ENCODE measurements around the gene ZNFX1. TPM values are rescaled to one million over a fixed set of nuclear protein-coding genes. Genes with fewer than 3 reads are reported as not detected.
A peak's percentile ranks its signal among the peaks of the same experiment; 100 is the strongest.

The ZNFX1 gene
- total RNA-seq, 1 donor from 2014 or later = 77.4 TPM

- no peaks in the 10 kb centered on the region for H3K27me3 ChIP-seq (ENCODE audit: insufficient read depth, low read length)
- Mint-ChIP-seq H3K36me3 (ENCODE audit: low read depth, unreplicated experiment) (peaks cover 21% of the 10 kb centered on the region), H3K4me3 (ENCODE audit: unreplicated experiment) (no peak overlapping the region), H3K4me1 (ENCODE audit: low read depth, unreplicated experiment) (peaks cover 13% of the 10 kb centered on the region), H3K27me3 (ENCODE audit: low read depth, unreplicated experiment) (no peaks in the 10 kb centered on the region), H3K27ac (ENCODE audit: unreplicated experiment) (peak overlapping the region; percentile 76), H3K9me3 (ENCODE audit: unreplicated experiment) (no peaks in the 10 kb centered on the region)
- H2AFZ ChIP-seq (ENCODE audit: low read depth, low read length) = no peak overlapping the region
- DNase-seq (ENCODE audit: low read depth) = no peak
- peaks cover 2% of the 10 kb centered on the region for H3K79me2 ChIP-seq (ENCODE audit: insufficient read depth, low read length)
- TF ChIP-seq CTCF (IDR thresholded peaks at IDR 0.05; ENCODE audit: insufficient read depth, low read depth, low read length) (no peak), EZH2 (IDR thresholded peaks at IDR 0.05; ENCODE audit: insufficient read depth, low read length) (no peak)
- no peak for FAIRE-seq
- H3K36me3 ChIP-seq (ENCODE audit: insufficient read depth, low read length) = peaks cover 50% of the 10 kb centered on the region
- no peaks in the 10 kb centered on the region for H3K9me3 ChIP-seq (ENCODE audit: insufficient read depth, low read depth, low read length)
- no peaks in the 10 kb centered on the region for H3K4me1 ChIP-seq (ENCODE audit: insufficient read depth, low read length)
- H3K4me2 ChIP-seq (ENCODE audit: low read length) = no peak overlapping the region
- no peak overlapping the region for H3K9ac ChIP-seq (ENCODE audit: low read length)
- no peak overlapping the region for H3K27ac ChIP-seq (ENCODE audit: low read depth, low read length)
- no peak overlapping the region for H3K4me3 ChIP-seq (ENCODE audit: insufficient read depth, low read depth, low read length)
- H4K20me1 ChIP-seq (ENCODE audit: insufficient read depth, low read length) = no peaks in the 10 kb centered on the region
Observed at GRCh38 chr20:49231471-49231870, 46.4 kb downstream of the ZNFX1 start.

GRCh38 chr20:49230561-49231133 lies 47.2 kb downstream of the ZNFX1 start:
- Mint-ChIP-seq H3K4me1 (ENCODE audit: low read depth, unreplicated experiment) (peaks cover 13% of the 10 kb centered on the region), H3K27me3 (ENCODE audit: low read depth, unreplicated experiment) (no peaks in the 10 kb centered on the region), H3K4me3 (ENCODE audit: unreplicated experiment) (no peak overlapping the region), H3K27ac (ENCODE audit: unreplicated experiment) (peak overlapping the region; percentile 76), H3K36me3 (ENCODE audit: low read depth, unreplicated experiment) (peaks cover 28% of the 10 kb centered on the region), H3K9me3 (ENCODE audit: unreplicated experiment) (no peaks in the 10 kb centered on the region)
- DNase-seq (ENCODE audit: low read depth) (no peak), FAIRE-seq (no peak)
- Histone ChIP-seq H3K36me3 (ENCODE audit: insufficient read depth, low read length) (peaks cover 49% of the 10 kb centered on the region), H2AFZ (ENCODE audit: low read depth, low read length) (no peak overlapping the region), H3K27ac (ENCODE audit: low read depth, low read length) (no peak overlapping the region), H3K9ac (ENCODE audit: low read length) (no peak overlapping the region), H3K27me3 (ENCODE audit: insufficient read depth, low read length) (no peaks in the 10 kb centered on the region), H3K79me2 (ENCODE audit: insufficient read depth, low read length) (peaks cover 2% of the 10 kb centered on the region), H3K4me2 (ENCODE audit: low read length) (no peak overlapping the region), H4K20me1 (ENCODE audit: insufficient read depth, low read length) (no peaks in the 10 kb centered on the region), H3K4me1 (ENCODE audit: insufficient read depth, low read length) (no peaks in the 10 kb centered on the region), H3K9me3 (ENCODE audit: insufficient read depth, low read depth, low read length) (no peaks in the 10 kb centered on the region), H3K4me3 (ENCODE audit: insufficient read depth, low read depth, low read length) (no peak overlapping the region)
- no peak for TF ChIP-seq EZH2 (IDR thresholded peaks at IDR 0.05; ENCODE audit: insufficient read depth, low read length)
- TF ChIP-seq CTCF (IDR thresholded peaks at IDR 0.05; ENCODE audit: insufficient read depth, low read depth, low read length) = no peak

GRCh38 chr20:49230021-49230420 lies 47.8 kb downstream of the ZNFX1 start:
- peaks cover 13% of the 10 kb centered on the region for H3K4me1 Mint-ChIP-seq (ENCODE audit: low read depth, unreplicated experiment)
- no peaks in the 10 kb centered on the region for H3K27me3 ChIP-seq (ENCODE audit: insufficient read depth, low read length)
- no peak overlapping the region for H3K4me2 ChIP-seq (ENCODE audit: low read length)
- no peaks in the 10 kb centered on the region for H3K27me3 Mint-ChIP-seq (ENCODE audit: low read depth, unreplicated experiment)
- H2AFZ ChIP-seq (ENCODE audit: low read depth, low read length) = no peak overlapping the region
- peaks cover 31% of the 10 kb centered on the region for H3K36me3 Mint-ChIP-seq (ENCODE audit: low read depth, unreplicated experiment)
- no peaks in the 10 kb centered on the region for H3K9me3 ChIP-seq (ENCODE audit: insufficient read depth, low read depth, low read length)
- H3K79me2 ChIP-seq (ENCODE audit: insufficient read depth, low read length) = no peaks in the 10 kb centered on the region
- no peak overlapping the region for H3K27ac Mint-ChIP-seq (ENCODE audit: unreplicated experiment)
- FAIRE-seq = no peak
- no peaks in the 10 kb centered on the region for H4K20me1 ChIP-seq (ENCODE audit: insufficient read depth, low read length)
- no peak overlapping the region for H3K4me3 ChIP-seq (ENCODE audit: insufficient read depth, low read depth, low read length)
- DNase-seq (ENCODE audit: low read depth) = no peak
- H3K9ac ChIP-seq (ENCODE audit: low read length) = no peak overlapping the region
- H3K9me3 Mint-ChIP-seq (ENCODE audit: unreplicated experiment) = no peaks in the 10 kb centered on the region
- H3K4me3 Mint-ChIP-seq (ENCODE audit: unreplicated experiment) = no peak overlapping the region
- peaks cover 45% of the 10 kb centered on the region for H3K36me3 ChIP-seq (ENCODE audit: insufficient read depth, low read length)
- H3K27ac ChIP-seq (ENCODE audit: low read depth, low read length) = no peak overlapping the region
- TF ChIP-seq CTCF (IDR thresholded peaks at IDR 0.05; ENCODE audit: insufficient read depth, low read depth, low read length) (no peak), EZH2 (IDR thresholded peaks at IDR 0.05; ENCODE audit: insufficient read depth, low read length) (no peak)
- H3K4me1 ChIP-seq (ENCODE audit: insufficient read depth, low read length) = no peaks in the 10 kb centered on the region

Data from astrocyte (in vitro differentiated cells and primary cell).